Panc1 (cell line): ENCODE results near the gene MPRIP. TPM values are rescaled to one million over a fixed set of nuclear protein-coding genes. Genes with fewer than 3 reads are reported as not detected.

Source experiments
- ATAC-seq: fragments of 200-7000 bp; cut with Tn5 transposase; 2 replicates; pipeline ENCODE4 v1.9.1; 2020; ENCODE audit warnings: mild to moderate bottlenecking, moderate library complexity
- BruUV-seq: library from RNA; stranded (reverse); fragments of 400-500 nt; replicated peaks from 2 replicates; lab custom pipeline; 2021; lab: Mats Ljungman, UMichigan
- CTCF ChIA-PET: fragments of 300-600 bp; sonication (Branson Sonifier 250); formaldehyde crosslinking; loops from one replicate; lab custom pipeline; 2022; ENCODE audit warnings: antibody characterized with exemption; lab: Charles Lee
- POLR2A ChIA-PET: fragments of 300-600 bp; sonication (Branson Sonifier 250); formaldehyde crosslinking; loops from one replicate; lab custom pipeline; 2022; ENCODE audit warnings: antibody characterized with exemption; lab: Charles Lee
- DNase-seq: peaks from one replicate; pipeline ENCODE4 v3.0.0-alpha.2; 2010; ENCODE audit warnings: low read depth, low spot score
- H3K27ac ChIP-seq: 2 replicates; pipeline ENCODE4 v1.5.1; 2011; ENCODE audit warnings: mild to moderate bottlenecking, low read length, inconsistent platforms
- H3K27me3 ChIP-seq: fragments of 200-500 bp; sonication (Bioruptor generic); 2 replicates; pipeline ENCODE4 v1.6.0; 2014; ENCODE audit warnings: low read length, inconsistent platforms; ENCODE audit not compliant: control insufficient read depth, insufficient read depth
- H3K36me3 ChIP-seq: fragments of 200-500 bp; sonication (Bioruptor generic); 2 replicates; pipeline ENCODE4 v1.5.1; 2014; ENCODE audit warnings: inconsistent platforms, mild to moderate bottlenecking, low read length, moderate library complexity; ENCODE audit not compliant: control insufficient read depth, insufficient read depth
- H3K4me1 ChIP-seq: 2 replicates; pipeline ENCODE4 v1.5.1; 2011; ENCODE audit warnings: inconsistent platforms, mild to moderate bottlenecking, low read length, moderate library complexity; ENCODE audit not compliant: control insufficient read depth, insufficient read depth
- H3K4me3 ChIP-seq, 2 experiments: 2 replicates each; pipeline ENCODE4 v1.5.1; 2011 to 2012; ENCODE audit warnings: low read depth in 2 of 2, low read length in 2 of 2, mild to moderate bottlenecking in 2 of 2, inconsistent platforms in 1 of 2, moderate library complexity in 1 of 2
- H3K9me3 ChIP-seq: fragments of 200-500 bp; sonication (Bioruptor generic); 2 replicates; pipeline ENCODE4 v1.5.1; 2014; ENCODE audit warnings: low read depth, mild to moderate bottlenecking, inconsistent platforms, low read length, moderate library complexity; ENCODE audit not compliant: control insufficient read depth, insufficient read depth
- POLR2AphosphoS5 ChIP-seq: IDR thresholded peaks from 2 replicates; pipeline ENCODE4 v1.6.1; 2012; ENCODE audit warnings: mild to moderate bottlenecking, low read depth, low read length, moderate library complexity
- SIN3A ChIP-seq: IDR thresholded peaks from 2 replicates; pipeline ENCODE4 v1.6.1; 2012; ENCODE audit warnings: low read depth, mild to moderate bottlenecking, low read length, moderate library complexity, borderline replicate concordance; ENCODE audit not compliant: insufficient read depth
- TCF7L2 ChIP-seq: IDR thresholded peaks from 2 replicates; pipeline ENCODE4 v1.6.1; 2011; ENCODE audit warnings: mild to moderate bottlenecking, low read depth, low read length, inconsistent platforms
- in situ Hi-C: cut with HindIII; loops from 2 replicates; pipeline ENCODE4 v1.10.0; 2016; ENCODE audit warnings: low sequenced_read_pairs, low pct_unique_long_range_greater_than_20kb
- intact Hi-C: fragments of 100-400 bp; cut with micrococcal nuclease; formaldehyde crosslinking; loops from one replicate; pipeline ENCODE4 v1.10.0; 2022; ENCODE audit not compliant: unreplicated experiment
- total RNA-seq: library from RNA; stranded (reverse); gene quantifications from one replicate; pipeline ENCODE4 v1.2.1, GENCODE V29; 2021; ENCODE audit not compliant: unreplicated experiment
- TF ChIP-seq, protein P1 (sequence below): fragments of 450-650 bp; IDR thresholded peaks from 2 replicates; pipeline ENCODE4 v1.5.1; 2017; ENCODE audit warnings: mild to moderate bottlenecking
- TF ChIP-seq, protein P2 (sequence below), 2 experiments: IDR thresholded peaks; 2 replicates each; pipeline ENCODE4 v1.6.1; 2011 to 2012; ENCODE audit warnings: low read depth in 2 of 2, control low read depth in 1 of 2, low read length in 1 of 2, mild to moderate bottlenecking in 1 of 2, moderate library complexity in 1 of 2; ENCODE audit not compliant: insufficient read depth in 1 of 2

MPRIP gene
- total RNA-seq, 1 experiment from 2014 or later = 155 TPM

DNA sequence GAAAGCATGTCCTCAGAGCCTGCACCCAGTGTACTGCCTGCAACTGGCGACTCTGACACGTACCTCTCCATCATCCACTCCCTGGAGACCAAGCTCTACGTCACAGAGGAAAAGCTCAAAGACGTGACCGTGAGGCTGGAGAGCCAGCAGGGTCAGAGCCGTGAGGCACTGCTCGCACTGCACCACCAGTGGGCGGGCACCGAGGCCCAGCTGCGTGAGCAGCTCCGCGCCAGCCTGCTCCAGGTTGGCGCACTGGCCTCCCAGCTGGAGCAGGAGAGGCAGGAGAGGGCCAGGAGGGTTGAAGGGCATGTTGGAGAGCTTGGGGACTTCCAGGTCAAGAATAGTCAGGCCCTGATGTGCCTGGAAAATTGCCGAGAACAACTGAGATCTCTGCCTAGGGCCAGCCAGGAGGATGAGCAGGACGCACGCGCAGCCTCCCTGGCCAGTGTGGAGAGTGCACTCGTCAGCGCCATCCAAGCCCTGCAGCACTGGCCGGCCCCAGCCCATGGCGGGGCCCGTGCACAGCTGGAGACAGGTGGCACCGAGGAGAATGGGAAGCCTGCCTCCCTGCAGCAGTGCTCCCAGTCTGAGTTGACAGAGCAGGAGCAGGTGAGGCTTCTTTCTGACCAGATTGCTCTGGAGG lies 123.5 kb downstream of the MPRIP start:
- CTCF ChIA-PET = no interaction called here
- no TSS peak for BruUV-seq
- no peak overlapping the region for H3K4me3 ChIP-seq
- H3K27me3 ChIP-seq = no peaks in the 10 kb centered on the region
- DNase-seq = no peak
- peaks cover 6% of the 10 kb centered on the region; the same call in 1 of the 2 replicates for H3K36me3 ChIP-seq
- no peak for ATAC-seq
- POLR2A ChIA-PET = no interaction called here
- no peaks in the 10 kb centered on the region for H3K9me3 ChIP-seq
- H3K27ac ChIP-seq = no peak overlapping the region
- no peaks in the 10 kb centered on the region for H3K4me1 ChIP-seq
- in situ Hi-C loops (no loop called here), intact Hi-C loops (no loop called here)
- TF ChIP-seq TCF7L2 (no peak), SIN3A (no peak), POLR2AphosphoS5 (no peak)
- TF ChIP-seq, protein P1, sequence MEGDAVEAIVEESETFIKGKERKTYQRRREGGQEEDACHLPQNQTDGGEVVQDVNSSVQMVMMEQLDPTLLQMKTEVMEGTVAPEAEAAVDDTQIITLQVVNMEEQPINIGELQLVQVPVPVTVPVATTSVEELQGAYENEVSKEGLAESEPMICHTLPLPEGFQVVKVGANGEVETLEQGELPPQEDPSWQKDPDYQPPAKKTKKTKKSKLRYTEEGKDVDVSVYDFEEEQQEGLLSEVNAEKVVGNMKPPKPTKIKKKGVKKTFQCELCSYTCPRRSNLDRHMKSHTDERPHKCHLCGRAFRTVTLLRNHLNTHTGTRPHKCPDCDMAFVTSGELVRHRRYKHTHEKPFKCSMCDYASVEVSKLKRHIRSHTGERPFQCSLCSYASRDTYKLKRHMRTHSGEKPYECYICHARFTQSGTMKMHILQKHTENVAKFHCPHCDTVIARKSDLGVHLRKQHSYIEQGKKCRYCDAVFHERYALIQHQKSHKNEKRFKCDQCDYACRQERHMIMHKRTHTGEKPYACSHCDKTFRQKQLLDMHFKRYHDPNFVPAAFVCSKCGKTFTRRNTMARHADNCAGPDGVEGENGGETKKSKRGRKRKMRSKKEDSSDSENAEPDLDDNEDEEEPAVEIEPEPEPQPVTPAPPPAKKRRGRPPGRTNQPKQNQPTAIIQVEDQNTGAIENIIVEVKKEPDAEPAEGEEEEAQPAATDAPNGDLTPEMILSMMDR = no peak
- TF ChIP-seq, protein P2, sequence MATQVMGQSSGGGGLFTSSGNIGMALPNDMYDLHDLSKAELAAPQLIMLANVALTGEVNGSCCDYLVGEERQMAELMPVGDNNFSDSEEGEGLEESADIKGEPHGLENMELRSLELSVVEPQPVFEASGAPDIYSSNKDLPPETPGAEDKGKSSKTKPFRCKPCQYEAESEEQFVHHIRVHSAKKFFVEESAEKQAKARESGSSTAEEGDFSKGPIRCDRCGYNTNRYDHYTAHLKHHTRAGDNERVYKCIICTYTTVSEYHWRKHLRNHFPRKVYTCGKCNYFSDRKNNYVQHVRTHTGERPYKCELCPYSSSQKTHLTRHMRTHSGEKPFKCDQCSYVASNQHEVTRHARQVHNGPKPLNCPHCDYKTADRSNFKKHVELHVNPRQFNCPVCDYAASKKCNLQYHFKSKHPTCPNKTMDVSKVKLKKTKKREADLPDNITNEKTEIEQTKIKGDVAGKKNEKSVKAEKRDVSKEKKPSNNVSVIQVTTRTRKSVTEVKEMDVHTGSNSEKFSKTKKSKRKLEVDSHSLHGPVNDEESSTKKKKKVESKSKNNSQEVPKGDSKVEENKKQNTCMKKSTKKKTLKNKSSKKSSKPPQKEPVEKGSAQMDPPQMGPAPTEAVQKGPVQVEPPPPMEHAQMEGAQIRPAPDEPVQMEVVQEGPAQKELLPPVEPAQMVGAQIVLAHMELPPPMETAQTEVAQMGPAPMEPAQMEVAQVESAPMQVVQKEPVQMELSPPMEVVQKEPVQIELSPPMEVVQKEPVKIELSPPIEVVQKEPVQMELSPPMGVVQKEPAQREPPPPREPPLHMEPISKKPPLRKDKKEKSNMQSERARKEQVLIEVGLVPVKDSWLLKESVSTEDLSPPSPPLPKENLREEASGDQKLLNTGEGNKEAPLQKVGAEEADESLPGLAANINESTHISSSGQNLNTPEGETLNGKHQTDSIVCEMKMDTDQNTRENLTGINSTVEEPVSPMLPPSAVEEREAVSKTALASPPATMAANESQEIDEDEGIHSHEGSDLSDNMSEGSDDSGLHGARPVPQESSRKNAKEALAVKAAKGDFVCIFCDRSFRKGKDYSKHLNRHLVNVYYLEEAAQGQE (IDR thresholded peaks at IDR 0.05; ENCODE audit: insufficient read depth in 1 of 2, low read depth in 2 of 2, low read length in 1 of 2) = no peak

DNA sequence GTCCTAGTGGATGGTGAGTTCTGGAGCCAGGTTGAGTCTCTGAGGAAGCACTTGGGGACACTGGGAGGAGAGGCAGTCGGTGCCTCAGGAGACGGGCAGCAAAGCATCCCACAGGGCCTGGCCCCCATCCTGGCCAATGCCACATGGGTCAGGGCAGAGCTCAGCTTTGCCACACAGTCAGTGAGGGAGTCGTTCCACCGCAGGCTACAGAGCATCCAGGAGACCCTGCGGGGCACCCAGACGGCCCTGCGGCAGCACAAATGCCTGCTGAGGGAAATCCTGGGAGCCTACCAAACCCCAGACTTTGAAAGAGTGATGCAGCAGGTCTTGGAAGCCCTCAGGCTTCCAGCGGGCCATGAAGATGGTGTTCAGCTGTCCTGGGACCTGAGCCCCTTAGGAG lies 124.2 kb downstream of the MPRIP start:
- Histone ChIP-seq H3K27me3 (no peaks in the 10 kb centered on the region), H3K4me1 (no peaks in the 10 kb centered on the region), H3K36me3 (peaks cover 3% of the 10 kb centered on the region; the same call in 1 of the 2 replicates), H3K4me3 (no peak overlapping the region), H3K9me3 (no peaks in the 10 kb centered on the region), H3K27ac (no peak overlapping the region)
- ChIA-PET CTCF (no interaction called here), POLR2A (no interaction called here)
- DNase-seq (no peak), ATAC-seq (no peak)
- no TSS peak for BruUV-seq
- TF ChIP-seq POLR2AphosphoS5 (no peak), TCF7L2 (no peak), SIN3A (no peak)
- TF ChIP-seq, protein P1 = no peak
- TF ChIP-seq, protein P2 (IDR thresholded peaks at IDR 0.05; ENCODE audit: insufficient read depth in 1 of 2, low read depth in 2 of 2, low read length in 1 of 2) = no peak
- intact Hi-C loops = no loop called here
- in situ Hi-C loops = no loop called here
